HG03439 (cell line): ENCODE data around the gene SLC19A1.

ENCODE experiments used
- ATAC-seq: cut with Tn5 transposase; IDR thresholded peaks from one replicate; pipeline ENCODE4 v1.9.1; 2021; ENCODE audit warnings: mild to moderate bottlenecking, moderate library complexity; ENCODE audit not compliant: unreplicated experiment

The SLC19A1 gene

DNA sequence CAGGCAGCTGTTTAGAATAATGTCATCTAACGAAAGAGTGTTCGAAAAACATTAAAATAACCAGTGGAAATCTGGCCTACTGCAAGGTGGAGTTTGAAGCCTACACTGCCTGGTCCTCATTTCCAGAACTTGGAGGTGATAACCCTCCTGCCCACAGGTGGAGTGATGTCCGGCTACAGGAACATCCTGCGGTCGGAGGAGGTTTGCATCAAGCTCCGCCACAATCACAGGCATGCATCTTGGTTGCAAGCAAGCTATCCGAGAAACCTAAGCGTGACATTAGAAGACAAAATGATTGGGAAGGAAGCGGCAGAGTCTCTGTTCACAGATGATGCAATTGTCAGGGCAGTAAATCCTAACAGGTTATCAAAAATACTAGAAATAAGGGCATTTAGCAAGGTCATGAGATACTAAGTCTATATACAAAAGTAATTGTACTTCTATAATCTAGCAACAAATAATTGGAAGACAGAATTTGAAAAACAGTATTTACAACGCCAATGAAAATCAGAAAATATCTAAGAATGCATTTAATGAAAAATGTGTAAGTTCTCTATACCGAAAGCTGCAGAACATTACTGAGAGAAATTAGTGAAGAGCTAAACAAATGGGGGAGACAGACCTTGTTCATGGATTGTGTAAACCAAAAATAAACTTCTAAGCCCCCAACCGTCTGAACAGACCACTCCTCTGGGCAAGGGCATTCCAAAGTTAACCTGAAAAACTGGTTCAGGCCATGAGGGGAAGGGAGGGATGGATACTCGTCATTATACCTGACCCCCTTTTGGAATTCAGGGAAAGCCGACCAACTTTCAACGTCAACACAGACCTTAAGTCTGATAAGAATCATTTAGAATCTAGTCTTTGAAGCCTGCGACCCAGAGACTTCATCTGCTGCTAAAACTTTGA lies 4.7 kb upstream of the SLC19A1 start:
- ATAC-seq = no peak

DNA sequence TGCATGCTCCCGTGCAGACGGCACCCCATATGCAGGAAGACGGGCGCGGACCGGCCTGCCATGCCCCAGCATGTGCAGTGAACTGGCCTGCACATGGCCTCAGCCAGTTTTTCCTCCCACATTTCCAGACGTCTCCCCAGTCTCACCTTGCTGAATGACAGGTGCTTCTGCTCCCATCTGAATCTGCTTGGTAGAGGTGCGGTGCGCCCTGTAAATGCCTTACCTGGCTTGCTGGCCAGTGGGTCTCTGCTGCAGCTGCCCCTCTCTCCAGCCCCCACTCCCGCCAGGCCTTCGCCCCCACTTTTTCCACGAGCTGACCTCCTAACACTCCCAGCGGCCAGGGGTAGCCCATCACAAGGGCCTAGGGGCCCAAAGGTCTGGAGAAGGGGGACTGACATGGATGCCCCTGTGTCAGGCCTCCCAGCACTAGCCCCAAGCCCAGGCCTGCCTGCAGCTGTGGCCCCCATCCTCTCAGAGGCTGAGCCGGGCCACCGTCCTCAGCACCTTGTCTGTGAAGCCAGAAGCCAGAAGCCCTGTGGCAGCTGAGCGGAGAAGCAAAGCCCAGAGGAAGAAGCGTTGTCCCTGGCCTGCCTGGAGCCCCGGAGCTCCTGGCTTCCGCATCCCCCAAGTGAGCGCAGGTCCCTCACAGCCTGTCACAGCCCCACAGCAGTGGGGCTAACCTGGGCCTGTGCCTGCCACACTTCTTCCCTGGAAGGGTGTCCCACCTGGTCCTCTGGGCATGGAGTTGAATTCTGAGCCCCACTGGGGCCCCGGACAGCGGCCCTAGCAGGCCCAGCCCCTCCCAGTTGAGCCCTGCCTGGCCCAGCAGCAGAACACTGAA lies 3.7 kb upstream of the SLC19A1 start:
- no peak for ATAC-seq

DNA sequence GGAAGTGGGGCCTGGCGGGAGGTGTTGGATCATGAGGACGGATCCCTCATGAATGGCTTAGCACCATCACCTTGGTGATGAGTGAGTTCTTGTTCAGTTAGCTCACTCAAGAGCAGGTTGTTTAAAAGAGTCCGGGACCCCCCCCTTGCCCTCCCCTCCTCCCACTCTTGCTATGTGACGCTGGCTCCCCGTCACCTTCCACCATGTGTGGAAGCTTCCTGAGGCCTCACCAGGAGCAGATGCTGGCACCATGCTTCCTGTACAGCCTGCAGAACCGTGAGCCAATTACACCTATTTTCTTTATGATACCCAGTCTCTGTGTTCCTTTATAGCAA lies 3.0 kb upstream of the SLC19A1 start:
- no peak for ATAC-seq

DNA sequence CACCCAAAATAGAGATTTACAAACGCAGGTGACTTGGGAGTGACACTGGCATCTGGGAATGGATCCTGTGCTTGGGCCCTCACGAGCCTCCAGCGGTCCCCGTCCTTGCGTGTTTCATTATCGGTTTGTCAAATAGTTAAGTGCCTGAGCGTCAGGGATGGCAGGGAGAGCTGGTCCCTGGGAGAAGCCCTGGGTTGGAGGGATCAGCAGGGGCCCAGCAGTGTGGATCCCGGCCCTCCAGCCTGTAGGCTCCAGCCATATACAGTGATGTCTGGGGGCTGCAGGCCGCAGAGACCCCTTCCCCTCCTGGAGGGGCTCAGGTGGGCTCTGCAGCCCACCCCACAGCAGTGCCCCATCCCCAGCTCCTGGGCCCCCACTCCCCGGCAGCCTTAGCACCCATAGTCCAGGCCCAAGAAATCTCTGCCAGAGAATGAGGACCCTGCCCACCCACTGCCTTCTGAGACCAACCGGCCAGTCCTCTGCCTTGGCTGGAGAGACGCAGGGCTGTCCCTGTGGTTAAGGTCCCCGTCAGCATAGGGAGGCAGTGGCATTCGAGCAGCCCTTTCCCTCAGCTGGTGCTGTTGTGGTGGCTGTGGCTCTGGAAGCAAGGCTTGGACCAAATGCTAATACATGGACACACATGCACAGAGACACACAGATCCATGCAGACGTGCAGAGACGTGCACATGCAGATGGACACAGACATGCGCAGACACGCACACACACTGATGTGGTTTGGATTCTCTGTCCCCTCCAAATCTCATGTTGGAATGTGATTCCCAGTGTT lies 2.4 kb upstream of the SLC19A1 start:
- no peak for ATAC-seq

DNA sequence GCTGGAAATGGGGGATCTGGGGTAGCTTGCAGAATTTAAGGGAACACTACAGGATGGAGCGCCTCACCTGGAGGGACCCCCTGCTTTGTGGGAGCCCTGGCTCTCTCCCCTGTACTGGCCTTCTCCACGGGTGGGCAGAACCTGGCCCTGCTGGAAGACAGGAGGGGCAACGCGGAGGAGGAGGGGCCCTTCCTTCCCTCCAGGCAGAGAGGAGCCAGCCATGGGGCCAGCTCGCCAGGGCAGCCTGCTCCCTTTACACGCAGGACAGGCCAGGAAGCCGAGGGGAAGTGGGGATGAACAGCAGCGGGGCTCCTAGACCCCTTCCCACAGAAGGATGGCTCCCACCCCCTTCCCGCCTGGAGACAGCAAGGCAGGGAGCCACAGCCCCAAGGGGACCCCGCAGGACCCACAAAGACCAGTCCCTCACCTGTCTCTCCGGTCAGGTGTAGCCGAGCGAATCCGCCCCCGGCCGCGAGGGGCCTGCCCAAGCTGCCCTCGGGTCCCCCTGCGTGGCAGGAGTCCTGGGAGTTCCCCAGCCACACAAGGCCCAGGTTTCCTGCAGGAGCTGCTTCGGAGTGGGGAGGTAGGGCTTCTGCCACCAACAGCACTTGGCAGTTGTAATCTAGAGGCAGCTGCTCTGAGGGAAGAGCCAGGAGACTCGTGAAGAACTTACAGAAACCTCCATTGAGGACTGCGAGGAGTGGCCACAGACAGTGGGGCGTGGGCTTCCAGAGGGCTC lies 1.6 kb upstream of the SLC19A1 start:
- no peak for ATAC-seq

DNA sequence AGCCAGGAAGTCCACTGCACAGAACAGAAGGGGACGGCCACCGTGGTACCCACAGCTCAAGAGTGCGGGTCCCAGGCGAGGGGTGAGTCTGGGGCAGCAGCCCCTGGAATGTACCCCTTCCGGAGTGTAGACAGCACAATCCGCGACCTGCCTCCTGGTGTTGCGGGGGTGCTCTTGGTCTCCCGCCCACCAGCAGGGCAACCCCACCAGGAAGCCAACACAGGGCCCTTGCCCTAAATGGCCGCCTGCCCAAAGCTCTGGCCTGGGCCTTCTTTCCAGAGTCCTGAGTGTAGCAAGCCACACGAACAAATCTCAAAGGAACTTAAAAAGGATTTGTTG lies 1.1 kb upstream of the SLC19A1 start:
- ATAC-seq = no peak

DNA sequence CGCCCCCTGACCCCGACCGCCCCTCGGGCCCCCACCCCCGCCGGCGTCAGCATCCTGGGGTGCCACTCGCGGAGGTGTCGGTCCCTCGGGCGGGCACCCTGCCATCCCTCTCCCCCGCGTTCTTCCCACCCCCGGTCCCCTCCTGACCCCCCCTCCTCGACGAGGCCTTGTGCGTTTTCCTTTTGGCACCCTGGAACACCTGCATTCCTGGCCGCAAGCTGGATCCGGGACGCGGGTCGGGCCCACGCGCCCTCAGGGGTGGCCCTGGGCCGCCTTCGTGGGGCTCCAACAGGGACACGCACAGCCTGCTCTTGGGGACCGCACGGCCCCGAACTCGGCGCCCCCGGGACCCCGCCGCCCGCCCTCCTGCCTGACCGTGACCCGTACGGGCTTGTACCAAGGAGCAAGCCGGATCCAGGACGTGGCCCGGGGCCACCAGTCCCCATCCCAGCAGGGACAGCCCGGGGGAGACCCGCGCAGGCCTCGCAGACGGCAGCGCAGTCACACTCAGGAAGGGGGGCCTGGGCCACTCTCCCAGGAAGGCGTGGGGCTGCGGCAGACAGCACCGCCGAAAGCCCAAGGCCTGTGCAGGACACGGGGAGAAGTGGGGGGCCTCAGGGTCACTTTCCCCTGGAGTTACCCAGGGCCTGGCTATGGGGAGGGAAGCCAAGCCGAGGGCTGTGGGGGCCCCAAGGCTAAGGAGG lies 579 bp upstream of the SLC19A1 start:
- no peak for ATAC-seq

DNA sequence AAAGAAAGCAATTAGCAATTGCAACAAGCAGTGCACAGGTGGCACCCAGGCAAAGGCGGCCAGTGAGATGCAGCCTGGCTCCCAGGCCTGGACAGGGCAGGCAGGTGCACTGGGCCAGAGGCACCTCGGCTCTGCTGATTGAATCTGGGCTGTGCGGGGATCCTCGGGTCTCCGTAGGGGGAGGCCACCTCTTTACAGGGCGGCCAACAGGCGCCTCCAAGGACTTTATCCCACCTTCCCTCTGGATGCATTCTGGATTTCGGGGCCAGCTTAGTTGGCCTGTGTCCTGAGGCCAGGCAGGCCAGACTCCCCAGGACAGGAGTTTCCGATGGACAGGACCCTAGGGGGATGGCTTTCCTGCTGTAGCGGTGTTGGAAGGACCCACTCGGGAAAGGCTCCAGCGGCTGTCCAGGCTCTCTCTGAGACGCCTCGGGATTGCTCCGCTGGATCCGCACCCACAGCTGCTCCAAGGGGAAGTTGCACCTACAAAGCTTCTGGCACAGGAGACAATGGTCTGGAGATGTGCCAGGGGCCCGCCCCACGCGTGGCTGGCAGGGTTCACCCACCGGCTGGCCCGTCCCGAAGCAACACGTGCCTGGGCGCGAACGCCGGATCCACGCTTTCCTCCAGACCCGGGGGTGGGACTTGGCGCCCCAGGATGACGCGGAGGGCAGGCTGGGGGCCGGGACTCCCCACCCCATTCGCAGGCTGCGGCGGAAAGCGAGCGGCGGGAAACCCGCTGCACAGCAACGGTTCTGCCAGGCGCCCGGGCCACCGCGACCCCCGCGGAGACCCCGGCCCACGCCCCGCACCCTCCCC lies 810 bp downstream of the SLC19A1 start:
- no peak for ATAC-seq

DNA sequence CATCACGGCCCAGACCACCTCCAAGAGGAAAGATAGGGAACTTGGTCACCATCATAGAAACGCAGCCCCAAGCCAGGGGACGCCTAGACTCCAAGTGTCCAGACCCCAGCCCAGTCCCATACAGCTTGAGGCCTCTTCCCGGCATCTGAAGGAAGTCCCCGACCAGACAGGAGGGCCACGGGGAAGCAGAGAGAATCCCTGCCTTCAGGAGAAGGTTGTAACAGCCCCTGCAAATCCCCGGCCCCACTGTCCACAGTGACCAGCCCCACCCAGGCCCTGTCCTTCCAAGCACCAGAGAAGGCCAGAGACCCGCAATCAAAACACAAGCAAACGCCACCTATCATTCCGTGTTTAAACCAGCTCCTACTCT lies 1.7 kb downstream of the SLC19A1 start:
- ATAC-seq = no peak

DNA sequence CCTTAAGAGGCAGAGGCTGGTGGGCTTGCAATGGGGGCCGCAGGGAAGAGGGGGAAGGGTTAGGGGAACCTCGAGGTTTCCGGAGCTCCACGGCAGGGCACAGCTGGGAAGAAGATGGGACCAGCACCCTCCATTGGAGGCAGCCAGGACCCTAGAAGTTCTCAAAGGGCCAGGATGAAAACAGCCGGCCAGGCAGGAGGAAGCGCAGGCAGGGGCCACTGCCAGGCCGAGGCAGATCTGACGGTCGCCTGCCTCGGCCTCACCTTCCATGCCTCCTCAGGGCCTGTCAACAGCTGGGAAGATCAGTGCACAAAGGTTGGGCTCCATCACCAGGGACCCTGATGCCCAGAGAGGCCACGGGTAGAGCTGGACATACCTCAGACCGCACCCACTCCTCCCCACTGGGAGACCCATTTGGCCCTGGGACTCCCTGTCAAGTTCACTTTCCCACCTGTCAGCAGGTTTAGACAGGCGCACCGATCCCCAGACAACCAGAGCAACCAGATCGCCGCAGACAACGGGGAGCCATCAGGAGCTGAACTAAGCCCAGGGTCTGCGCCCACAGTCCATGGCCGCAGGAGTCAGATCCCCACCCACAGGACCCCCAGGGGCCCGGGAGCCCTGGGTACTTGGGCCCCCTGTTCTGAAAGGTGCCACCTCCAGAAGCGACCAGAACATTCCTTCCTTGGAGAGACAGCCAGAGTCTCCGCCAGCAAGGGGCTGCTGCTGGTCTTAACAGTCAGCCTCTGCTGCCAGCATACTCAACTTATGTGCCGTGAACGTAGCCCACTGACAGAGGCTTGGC lies 2.2 kb downstream of the SLC19A1 start:
- no peak for ATAC-seq

DNA sequence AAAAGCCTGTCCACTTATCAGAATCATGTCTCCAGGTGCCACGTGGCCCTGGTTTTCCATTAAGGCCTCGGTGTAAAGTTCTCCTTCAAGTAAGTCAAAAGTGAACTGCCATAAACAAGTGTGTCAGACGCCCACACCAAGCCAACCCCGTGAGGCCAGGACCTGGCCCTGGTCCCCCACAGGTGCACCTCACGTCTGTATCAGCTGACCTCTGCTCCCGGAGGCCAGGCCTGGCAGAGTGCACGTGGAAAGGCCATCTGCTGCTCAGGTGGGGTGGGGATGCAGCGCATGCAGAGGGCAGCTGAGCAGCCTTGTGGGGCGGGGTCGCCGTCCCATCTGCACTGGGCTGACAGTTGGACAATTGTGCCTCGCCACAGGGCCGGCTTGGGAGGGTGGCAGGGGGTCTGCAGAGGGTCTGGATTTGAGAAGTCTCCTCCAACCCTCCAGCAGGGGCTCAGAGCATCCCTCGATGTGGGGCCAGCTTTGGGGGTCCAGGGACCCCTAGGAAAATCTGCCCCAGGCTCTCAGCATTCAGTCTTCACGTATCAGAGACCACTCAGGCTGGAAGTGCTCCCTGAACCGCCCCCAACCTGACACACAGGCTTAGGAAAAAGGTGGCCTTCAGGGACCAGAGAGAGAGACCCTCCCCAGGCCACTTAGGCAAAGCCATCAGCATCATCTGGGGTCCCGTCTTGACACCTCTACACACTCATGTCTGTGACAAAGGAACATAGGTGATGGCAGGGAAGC lies 3.0 kb downstream of the SLC19A1 start:
- no peak for ATAC-seq

DNA sequence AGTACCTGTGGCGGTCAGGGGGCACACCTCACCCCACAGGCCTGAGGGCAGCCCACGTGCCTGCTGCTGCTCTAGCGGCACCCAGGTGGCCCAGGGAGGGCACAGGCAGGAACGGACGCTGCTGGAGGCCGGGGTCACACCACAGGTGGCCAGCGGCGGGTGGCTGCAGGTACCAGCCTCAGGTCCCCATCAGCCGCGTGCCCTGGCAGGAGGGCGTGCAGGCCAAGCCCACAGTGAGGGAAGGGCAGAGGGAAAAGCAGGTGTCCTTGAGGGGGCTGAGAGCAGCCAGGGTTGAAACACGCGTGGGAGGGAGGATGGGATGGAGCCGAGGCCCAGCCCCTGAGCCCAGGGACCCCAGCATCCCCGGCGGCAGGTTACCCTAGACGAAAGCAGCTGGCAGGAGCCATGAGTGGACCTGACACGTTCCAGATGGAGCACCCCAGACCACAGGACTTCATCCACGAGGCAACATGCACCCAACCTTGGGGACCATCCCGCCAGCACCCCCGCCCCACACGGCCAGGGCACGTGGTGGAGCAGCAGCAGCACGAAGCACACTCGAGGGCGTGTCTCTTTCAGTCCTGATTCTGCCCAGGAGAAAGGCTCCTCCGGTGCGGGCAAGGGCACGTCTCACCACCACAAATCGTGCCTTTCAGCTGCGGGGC lies 3.7 kb downstream of the SLC19A1 start:
- ATAC-seq = no peak

DNA sequence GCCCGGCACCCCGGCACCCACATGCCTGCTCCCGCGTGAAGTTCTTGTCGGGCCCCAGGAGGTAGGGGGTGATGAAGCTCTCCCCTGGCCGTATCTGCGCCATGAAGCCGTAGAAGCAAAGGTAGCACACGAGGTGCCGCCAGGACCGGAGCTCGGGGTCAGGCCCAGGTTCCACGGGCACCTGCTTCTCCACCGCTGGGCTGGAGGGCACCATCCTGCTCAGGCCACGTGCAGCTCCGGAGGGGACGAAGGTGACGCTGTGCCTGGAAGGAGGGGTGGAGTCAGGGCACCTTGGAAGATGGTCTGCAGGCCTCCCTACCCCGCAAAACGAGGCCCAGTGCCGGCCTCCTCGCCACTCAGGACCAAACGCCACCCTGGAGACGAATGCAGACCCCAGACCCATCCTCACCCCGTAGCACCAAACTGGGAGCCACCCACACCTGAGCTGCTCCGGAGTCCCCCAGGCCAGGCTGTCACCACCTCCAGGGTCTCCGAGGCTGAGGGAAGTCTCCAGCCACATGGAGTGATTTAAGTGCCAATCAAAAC lies 4.4 kb downstream of the SLC19A1 start:
- no peak for ATAC-seq

DNA sequence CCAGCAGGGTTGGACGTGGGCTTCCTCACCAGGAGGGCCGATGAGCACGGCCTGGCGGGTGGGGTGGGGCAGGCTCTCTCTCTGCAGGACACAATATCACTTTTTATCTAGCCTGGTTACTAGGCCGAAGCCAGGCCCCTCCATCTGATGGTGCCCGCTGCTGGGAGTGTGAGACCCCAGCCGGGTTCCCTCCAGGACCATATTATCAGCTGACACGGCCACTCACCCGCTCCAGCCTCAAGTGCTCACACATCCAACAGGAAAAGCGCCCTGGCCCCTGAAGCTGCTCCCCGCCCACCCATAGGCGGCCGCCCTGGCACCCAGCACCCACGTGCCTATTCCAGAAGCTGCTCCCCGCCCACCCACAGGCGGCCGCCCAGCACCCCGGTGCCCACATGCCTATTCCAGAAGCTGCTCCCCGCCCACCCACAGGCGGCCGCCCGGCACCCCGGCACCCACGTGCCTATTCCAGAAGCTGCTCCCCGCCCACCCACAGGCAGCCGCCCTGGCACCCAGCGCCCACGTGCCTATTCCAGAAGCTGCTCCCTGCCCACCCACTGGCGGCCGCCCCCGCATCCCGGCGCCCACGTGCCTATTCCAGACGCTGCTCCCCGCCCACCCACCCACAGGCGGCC lies 5.0 kb downstream of the SLC19A1 start:
- ATAC-seq = no peak

DNA sequence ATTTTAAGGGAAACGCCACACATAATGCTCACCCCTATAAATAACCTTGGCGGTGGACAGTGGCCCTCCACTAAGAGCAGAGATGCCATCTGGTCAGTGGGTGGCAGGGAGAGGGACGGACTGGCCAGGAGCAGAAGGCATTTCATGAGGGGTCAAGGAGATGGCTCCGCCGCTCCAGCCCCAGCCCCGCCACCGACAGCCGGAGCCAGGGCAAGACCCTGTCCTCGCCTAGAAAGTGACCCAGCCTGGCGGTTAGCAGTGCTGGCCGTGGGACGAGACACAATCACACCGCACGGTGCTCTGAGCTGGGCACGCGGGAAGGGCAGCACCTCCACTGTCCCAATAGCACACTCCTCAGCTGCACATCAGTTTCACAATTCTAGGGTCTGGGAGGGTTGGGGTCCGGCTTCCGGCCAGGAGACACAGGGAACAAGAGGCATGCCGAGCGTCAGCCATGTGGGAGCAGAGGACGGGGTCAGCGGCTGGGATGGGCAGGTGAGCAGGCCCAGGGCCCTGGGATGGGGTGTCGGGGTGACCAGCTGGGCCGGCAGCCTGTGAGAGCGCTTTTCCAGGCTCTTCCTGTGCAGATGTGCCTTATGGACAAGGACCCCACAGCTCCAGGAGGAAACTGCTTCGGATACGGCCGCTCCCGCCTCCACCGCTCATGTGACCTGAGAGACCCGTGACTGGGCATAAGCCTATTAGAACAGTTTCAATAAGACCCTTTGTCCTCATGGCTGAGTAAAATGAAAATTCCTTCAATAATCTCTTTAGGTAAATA lies 5.7 kb downstream of the SLC19A1 start:
- ATAC-seq = no peak
